GM08714 (cell line): ENCODE data around the gene AGTRAP.

ENCODE experiments used
- H3K4me3 ChIP-seq: fragments of 200-500 bp; sonication (Bioruptor generic); 2 replicates; pipeline ENCODE4 v1.5.1; 2014; ENCODE audit warnings: mild to moderate bottlenecking, low read length, inconsistent platforms
- ZNF274 ChIP-seq: IDR thresholded peaks from 2 replicates; pipeline ENCODE4 v1.6.1; 2012; ENCODE audit warnings: mild to moderate bottlenecking, low read depth, low read length

The AGTRAP gene

DNA sequence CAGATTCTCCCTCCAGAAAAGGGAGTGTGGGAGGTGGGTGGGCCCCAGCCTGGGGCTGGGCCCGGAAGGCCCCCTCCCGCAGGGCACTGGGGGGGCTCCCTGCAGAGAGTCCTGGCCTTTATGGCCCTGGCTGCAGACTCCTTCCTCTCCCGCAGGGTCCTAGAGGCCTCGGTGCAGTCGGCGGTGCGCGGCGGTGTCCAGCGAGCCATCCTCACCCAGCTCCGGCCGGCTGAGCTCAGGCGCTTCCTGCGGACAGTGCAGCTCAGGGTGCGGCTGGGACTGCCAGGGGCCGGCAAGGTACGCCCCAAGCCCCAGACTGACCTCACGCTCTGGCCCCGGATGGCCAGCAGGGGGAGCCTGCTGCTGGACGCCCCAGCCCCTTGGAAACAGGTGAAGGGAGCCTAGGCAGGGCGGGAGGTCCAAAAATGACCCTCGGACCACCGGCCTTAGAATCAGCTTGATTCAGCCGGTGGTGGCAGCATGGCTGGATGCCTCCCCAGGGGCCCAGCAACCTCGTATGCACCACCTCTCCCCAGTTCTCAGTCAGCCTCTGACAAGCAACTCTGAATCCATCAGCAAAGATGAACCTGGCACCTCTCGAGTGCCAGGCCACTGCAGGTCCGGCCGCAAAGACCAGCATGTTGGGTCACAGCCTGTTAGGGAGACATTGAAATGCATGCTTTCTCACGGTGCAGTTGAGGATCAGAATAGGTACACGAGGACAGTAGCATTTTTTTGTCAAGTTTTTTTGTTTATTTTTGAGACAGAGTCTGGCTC, 49.2 kb downstream of the AGTRAP start:
- TF ChIP-seq ZNF274, result no peak

DNA sequence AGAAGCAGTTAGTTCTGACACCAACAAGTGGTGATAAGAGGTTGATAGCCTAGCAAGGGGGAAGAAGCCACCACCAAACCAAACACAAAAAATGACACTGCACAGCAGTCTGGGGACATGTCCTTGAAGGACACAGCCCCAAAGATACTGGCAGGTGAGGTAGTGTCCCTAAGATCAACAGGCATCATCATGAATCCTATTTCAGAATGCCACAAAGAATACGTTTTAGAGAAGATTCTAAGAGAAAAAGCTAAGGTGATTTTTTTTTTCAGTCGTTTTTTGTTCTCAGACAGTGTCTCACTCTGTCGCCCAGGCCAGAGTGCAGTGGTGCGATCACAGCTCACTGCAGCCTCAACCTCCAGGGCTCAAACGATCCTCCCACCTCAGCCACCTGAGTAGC, 50.2 kb downstream of the AGTRAP start:
- TF ChIP-seq ZNF274, result no peak
- no peak overlapping the region for H3K4me3 ChIP-seq

More for the DNA sequence above, 49.2 kb downstream of the AGTRAP start:
- H3K4me3 ChIP-seq, result no peak overlapping the region

DNA sequence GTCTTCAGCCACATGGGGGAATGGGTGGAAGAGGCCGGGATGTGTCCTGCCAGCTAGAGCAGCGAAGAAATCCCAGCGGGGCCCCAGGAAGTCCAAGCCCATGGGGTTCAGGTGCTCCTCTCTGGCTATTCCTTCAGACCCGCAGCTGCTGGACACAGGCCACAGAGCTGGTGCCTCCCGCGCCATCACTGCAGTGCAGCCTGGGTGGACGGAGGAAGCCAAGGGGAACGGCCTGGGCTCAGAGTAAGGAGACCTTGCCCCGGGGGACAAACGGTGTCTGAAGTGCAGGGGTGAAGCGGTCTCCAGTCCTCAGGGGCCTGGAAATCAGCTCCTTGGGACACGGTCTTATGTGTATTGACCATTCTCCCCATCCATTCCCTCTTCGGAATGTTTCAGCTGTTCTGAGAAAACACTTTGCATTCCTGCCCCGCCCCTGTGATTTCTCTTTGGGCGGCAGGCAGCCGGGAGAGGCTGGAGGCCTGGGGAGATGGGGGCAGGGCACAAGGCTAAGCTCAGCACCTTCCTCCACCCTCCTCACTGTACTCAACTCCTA, 51.4 kb downstream of the AGTRAP start:
- H3K4me3 ChIP-seq, result no peak overlapping the region
- no peak for TF ChIP-seq ZNF274

DNA sequence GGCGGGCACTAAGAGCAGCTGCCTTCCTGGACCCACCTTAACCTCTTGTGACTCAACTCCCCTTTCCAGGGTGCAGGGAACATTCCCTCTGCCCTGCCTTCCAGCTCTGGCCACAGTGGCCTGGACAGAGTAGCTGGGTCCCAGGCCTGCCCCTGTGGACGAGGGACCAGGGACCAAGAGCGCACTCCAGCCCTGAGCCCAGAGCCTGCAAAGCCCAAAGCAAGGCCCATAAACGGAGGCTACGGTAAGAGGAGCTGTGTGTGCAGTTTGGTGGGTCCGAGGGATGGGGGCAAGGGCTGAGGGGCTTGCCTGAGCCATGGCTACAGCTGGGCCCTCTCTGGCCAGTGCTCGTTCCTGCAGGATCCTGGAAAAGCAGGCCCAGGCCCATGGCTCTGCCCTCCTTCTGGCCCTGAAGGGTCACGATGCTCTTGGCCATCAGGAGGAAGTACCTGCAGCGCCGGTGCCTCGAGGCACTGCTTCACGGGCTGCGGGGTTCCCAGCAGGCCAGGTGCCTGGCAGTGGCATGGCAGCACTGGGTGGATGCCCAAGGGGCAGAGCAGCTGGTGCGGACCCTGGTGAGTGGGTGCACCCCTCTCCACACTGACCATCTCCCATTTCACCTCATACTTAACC, 52.0 kb downstream of the AGTRAP start:
- TF ChIP-seq ZNF274, result no peak

DNA sequence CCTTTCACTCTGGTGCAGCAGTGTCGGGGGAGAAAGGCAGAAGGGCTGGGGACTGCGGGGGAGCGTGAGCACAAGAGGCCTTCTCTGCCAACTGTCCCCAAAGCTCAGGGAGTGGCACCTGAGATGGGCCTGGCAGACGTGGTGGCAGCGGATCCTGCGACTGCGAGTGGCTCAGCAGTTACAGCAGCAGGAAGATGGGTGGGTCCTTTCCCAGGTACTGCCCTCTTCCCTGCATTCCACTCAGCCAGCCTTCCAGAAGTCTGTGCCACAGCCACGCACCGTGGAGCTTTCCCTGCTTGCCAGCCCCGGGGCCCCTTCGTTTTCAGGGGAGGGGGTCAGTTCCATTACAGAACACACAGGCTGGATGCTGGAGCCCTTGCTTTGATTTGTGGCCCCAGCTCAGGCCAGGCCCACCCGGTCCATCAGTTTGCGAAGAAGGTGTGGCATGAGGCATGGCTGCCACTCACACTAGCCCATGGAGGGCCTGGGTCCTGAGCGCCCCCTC, 52.7 kb downstream of the AGTRAP start:
- no peak overlapping the region for H3K4me3 ChIP-seq
- TF ChIP-seq ZNF274, result no peak

More for the DNA sequence above, 52.0 kb downstream of the AGTRAP start:
- no peak overlapping the region for H3K4me3 ChIP-seq

DNA sequence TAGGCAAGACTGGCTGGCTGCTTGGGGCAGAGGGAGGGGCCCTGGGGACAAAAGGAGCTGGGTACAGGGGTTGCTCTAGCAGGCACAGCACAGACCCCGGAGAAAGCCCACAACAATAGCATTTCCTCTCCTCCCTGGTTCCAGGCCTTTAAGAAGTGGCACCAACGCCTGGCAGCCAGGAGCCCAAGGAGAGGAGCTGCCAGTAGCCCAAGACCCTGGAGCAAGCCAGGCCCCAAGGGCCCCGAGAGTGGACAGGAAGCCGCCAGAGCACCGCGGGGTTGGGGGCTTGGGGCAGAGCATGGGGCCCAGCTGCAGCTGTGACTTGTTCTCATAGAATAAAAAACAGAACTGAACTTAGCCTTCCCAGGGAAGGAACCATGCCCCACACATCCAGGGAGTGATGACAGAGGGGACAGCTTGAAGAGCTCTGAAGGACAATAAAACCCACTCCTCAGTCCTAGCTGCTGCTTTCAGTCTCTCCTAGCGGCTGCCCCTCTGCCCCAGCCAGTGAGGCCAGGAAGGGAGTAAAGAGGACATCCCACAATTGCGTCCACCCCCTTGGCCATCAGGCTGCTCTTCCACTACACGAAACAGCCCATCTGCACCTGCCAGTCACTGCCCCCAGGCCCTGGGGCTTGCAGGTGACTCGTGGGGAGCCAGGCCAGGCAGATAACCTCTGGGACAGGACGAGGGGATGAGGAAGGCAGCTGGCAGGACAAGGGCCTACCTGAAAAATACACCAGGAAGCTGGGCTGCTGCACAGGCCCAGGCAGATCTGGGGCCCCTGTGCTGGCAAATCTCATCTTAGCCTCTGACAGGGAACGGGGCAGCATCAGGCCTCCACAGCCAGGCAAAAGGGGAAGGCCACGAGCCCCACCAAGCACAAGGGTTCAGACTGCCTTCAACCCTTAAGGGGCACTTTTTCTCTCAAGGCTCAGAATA, 53.5 kb downstream of the AGTRAP start:
- H3K4me3 ChIP-seq, result no peak overlapping the region
- TF ChIP-seq ZNF274, result no peak

DNA sequence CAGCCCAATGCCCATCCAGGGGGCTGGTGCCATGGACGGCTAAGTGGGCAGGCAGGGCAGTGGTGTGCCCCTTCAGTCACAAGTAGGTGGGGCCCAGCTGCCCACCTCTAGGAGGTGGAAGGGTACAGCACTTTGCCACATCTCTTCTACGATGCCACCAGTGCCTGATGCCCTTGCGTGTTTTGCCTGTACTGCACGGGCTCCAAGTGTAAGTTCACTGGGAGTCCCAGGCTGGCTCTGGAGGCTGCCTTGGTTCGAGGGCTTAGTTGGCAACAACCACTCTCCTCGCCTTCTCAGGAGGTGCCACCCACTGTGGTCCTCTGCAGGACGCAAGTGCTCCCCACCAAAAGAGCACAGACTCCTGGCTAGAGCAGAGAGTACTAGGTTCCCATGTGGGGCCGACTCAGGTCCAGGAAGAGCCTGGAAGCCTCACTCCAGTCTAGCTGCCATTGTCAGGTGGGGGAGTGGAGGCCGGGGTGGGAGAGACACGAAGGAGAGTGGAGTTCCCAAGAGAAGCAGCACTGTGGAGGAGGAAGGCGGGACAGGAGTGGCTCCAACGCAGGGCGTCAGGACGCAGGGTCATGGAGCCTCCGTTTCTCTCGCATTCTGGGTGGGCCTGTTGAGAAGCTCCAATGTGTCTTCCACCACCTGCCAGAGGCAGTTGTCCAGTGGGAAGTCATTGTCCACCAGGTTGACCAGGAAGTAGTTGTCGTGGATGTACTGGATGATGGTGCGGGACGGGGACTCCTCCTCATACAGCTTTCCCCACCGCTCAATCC, 54.4 kb downstream of the AGTRAP start:
- TF ChIP-seq ZNF274, result no peak
- H3K4me3 ChIP-seq, result no peak overlapping the region

DNA sequence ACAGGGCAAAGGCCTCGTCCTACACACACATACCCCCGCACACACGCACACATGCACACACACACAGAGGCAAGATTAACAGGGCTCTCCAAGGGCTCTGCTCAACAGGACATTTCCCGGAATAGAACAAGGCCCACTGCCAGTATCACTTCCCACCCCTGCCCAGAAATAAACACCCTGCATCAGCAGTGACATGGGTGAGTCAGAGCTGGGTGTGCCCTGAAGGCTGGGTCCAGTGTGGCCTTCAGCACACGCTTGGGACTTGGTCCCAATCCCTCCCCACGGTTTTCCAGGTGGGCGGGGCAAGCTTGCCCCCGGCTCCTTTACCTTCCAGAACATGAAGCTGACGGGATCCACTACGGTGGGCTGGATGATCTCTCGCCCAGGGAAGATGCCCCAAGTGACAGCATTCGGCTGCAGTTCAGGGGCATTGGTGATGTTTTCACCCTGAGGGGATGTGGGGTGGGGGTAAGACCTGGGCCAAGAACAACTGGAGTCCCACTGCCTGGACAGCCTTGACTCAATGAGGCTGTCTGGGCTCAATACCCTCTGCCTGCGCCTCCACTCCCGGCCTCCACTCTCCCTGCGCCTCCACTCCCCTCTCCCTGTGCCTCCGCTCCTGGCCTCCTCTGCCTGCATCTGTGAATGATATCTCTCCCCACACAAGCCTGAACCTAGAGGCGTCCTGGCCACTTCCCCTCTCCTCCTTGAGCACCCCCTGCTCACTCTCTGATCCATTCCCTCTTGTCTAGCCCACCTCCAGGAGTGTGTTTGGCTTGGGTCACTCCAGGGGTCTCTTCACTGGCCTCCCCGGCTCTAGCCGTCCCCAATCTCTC, 55.2 kb downstream of the AGTRAP start:
- no peak overlapping the region for H3K4me3 ChIP-seq
- TF ChIP-seq ZNF274, result no peak

DNA sequence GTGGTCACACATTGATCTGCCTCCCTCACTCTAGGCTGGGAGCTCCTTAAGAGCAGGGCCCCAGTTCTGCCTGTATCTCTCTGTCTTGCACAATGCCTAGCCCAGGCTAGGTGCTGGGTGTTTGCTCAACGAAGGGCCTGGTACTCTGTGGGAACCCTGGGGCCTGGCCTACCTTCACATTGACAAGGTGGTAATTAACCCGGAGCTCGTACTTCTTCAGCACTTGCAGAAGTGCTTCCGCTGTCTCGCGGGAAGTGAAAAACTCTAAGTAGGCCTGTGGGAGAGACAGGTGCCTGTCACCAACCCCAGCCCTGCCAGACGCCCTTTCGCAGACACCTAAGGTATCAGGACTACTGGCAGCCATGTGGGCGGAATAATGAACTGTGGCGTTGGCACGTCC, 56.2 kb downstream of the AGTRAP start:
- no peak overlapping the region for H3K4me3 ChIP-seq
- no peak for TF ChIP-seq ZNF274

DNA sequence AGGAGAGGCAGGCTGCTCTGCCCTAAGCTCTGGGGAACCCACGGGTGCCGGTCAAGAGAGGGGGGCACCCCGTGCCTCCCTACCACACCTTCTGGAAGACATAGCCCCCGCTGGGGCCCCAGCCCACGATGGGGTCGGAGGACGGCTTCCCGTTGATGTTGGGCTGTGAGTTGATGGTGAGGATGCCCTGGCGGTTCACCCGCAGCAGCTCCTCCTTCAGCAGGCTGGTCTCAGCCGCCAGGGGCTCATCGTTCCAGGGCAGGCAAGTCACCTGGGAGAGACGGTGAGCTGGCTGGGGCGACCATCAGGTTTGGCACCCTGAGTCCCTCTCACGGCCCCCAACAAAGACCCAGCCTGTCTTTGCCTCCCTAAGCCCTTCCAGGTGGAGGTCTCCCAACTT, 57.9 kb downstream of the AGTRAP start:
- no peak overlapping the region for H3K4me3 ChIP-seq
- no peak for TF ChIP-seq ZNF274

DNA sequence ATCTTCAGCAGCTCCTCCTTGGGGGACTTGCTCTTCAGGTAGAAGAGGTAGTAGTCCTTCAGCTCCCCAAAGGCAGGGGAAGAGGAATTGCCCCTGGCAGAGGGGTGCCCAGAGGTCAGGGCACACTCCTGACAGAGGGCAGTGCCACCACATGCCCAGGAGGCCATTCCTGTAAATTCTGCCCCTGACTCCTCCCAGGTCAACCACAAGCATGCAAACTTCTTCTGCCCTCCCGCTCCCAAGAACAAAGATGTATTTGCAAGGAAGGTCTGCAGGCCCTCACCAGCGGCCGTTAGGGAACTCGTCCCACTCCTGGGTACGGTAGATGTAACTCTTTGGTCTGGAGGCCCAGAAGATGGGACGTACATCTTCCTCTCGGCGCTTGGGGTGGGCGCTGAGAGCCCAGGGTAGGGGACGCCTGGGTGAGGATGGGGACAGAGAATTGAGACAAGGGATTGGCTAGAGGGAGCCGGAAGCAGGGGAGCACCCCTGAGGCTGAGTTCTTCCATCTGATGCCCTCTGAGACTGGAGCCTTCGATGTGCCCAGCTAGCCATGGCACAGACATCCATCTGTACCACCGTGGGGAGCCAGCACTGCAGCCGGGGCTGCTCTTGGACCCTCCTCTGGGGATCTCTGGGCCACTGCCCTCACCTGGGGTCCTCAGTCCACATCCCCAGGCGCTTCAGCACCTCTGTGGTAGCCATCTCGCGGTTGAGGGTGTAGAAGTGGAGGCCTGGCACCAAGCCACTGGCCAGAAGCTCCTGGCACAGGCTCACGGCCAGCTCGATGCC, 58.7 kb downstream of the AGTRAP start:
- H3K4me3 ChIP-seq, result no peak overlapping the region
- no peak for TF ChIP-seq ZNF274
